ENCODE measurements around the gene ESAM. TPM values are rescaled to one million over a fixed set of nuclear protein-coding genes. Genes with fewer than 3 reads are reported as not detected.

ESAM gene
- total RNA-seq, 4 donors from 2014 or later, result 18.7 to 91.6 (median 47.7) TPM

- no peaks in the 10 kb centered on the region for H3K27me3 ChIP-seq
- intact Hi-C loops (cut with DNase I; ENCODE audit: low total_unique reads), result no loop called here
- H3K27ac ChIP-seq, result peak within 1 kb of the TSS; percentile 46 to 53
Observed at GRCh38 chr11:124739479-124740276, 22.4 kb downstream of the ESAM start, which contains the start of gene NRGN. NRGN (plus strand) TSS chr11:124739942; CDS start chr11:124740085, 143 bp downstream.

GRCh38 chr11:124738713-124739478, 23.2 kb downstream of the ESAM start:
- DNase-seq, result no peak
- no peaks in the 10 kb centered on the region for H3K36me3 ChIP-seq
- no peak overlapping the region for H3K27ac ChIP-seq
- no peaks in the 10 kb centered on the region for H3K9me3 ChIP-seq
- H3K4me1 ChIP-seq, result no peaks in the 10 kb centered on the region
- H3K4me3 ChIP-seq, result no peak overlapping the region
- TF ChIP-seq POLR2A (IDR thresholded peaks at IDR 0.05), result no peak
- TF ChIP-seq CTCF (IDR thresholded peaks at IDR 0.05), result no peak
- intact Hi-C loops (cut with DNase I; ENCODE audit: low total_unique reads), result no loop called here
- no peaks in the 10 kb centered on the region for H3K27me3 ChIP-seq

More at GRCh38 chr11:124739479-124740276, 22.4 kb downstream of the ESAM start, which contains the start of gene NRGN:
- TF ChIP-seq CTCF (IDR thresholded peaks at IDR 0.05), result no peak
- TF ChIP-seq POLR2A (IDR thresholded peaks at IDR 0.05), result peak in 1 of 2 donors; percentile 35
- DNase-seq, result peak; percentile 90 to 92
- H3K4me3 ChIP-seq, result peak within 1 kb of the TSS; percentile 49 to 50
- H3K9me3 ChIP-seq, result no peaks in the 10 kb centered on the region
- no peaks in the 10 kb centered on the region for H3K36me3 ChIP-seq
- H3K4me1 ChIP-seq, result no peaks in the 10 kb centered on the region

- Histone ChIP-seq H3K27ac (no peak overlapping the region), H3K4me1 (no peaks in the 10 kb centered on the region), H3K27me3 (no peaks in the 10 kb centered on the region), H3K9me3 (no peaks in the 10 kb centered on the region), H3K36me3 (no peaks in the 10 kb centered on the region), H3K4me3 (no peak overlapping the region)
- no peak for DNase-seq
- TF ChIP-seq POLR2A (IDR thresholded peaks at IDR 0.05) (no peak), CTCF (IDR thresholded peaks at IDR 0.05) (no peak)
- intact Hi-C loops (cut with DNase I; ENCODE audit: low total_unique reads), result no loop called here
Observed at GRCh38 chr11:124737638-124738305, 24.3 kb downstream of the ESAM start.

GRCh38 chr11:124736736-124737135, 25.4 kb downstream of the ESAM start:
- no peak overlapping the region for H3K4me3 ChIP-seq
- H3K36me3 ChIP-seq, result no peaks in the 10 kb centered on the region
- no peaks in the 10 kb centered on the region for H3K9me3 ChIP-seq
- H3K27me3 ChIP-seq, result no peaks in the 10 kb centered on the region
- intact Hi-C loops (cut with DNase I; ENCODE audit: low total_unique reads), result no loop called here
- no peak overlapping the region for H3K27ac ChIP-seq
- TF ChIP-seq CTCF (IDR thresholded peaks at IDR 0.05), result no peak
- no peak for DNase-seq
- no peaks in the 10 kb centered on the region for H3K4me1 ChIP-seq
